ENCODE measurements around the gene CRHR1. TPM values are rescaled to one million over a fixed set of nuclear protein-coding genes. Genes with fewer than 3 reads are reported as not detected.

Gene CRHR1
- total RNA-seq, 3 donors from 2014 or later (not counting 1 experiment from before 2014, with no cell fraction given) = not detected

GRCh38 chr17:45756266-45756991 lies 27.7 kb upstream of the CRHR1 start:
- H3K27me3 ChIP-seq (ENCODE audit: control insufficient read depth, insufficient read depth, low read length) = no peaks in the 10 kb centered on the region
- TF ChIP-seq, protein P1, sequence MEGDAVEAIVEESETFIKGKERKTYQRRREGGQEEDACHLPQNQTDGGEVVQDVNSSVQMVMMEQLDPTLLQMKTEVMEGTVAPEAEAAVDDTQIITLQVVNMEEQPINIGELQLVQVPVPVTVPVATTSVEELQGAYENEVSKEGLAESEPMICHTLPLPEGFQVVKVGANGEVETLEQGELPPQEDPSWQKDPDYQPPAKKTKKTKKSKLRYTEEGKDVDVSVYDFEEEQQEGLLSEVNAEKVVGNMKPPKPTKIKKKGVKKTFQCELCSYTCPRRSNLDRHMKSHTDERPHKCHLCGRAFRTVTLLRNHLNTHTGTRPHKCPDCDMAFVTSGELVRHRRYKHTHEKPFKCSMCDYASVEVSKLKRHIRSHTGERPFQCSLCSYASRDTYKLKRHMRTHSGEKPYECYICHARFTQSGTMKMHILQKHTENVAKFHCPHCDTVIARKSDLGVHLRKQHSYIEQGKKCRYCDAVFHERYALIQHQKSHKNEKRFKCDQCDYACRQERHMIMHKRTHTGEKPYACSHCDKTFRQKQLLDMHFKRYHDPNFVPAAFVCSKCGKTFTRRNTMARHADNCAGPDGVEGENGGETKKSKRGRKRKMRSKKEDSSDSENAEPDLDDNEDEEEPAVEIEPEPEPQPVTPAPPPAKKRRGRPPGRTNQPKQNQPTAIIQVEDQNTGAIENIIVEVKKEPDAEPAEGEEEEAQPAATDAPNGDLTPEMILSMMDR (IDR thresholded peaks at IDR 0.05) = no peak
- H3K27ac ChIP-seq (ENCODE audit: low read length) = no peak overlapping the region
- no peaks in the 10 kb centered on the region for H3K4me1 Mint-ChIP-seq
- H3K36me3 ChIP-seq (ENCODE audit: control insufficient read depth, insufficient read depth, low read length) = no peaks in the 10 kb centered on the region
- no peaks in the 10 kb centered on the region for H3K36me3 Mint-ChIP-seq
- DNase-seq (no peak), ATAC-seq (no peak)
- H3K9me3 ChIP-seq (ENCODE audit: control insufficient read depth, insufficient read depth, low read length) = no peaks in the 10 kb centered on the region
- H3K27ac Mint-ChIP-seq = no peak overlapping the region
- H3K9me3 Mint-ChIP-seq = no peaks in the 10 kb centered on the region
- no peak overlapping the region for H3K4me3 Mint-ChIP-seq
- no peak overlapping the region for H3K4me3 ChIP-seq (ENCODE audit: low read length)
- H3K27me3 Mint-ChIP-seq (ENCODE audit: low read depth in 2 of 2) = peaks cover 0 to 19% of the 10 kb centered on the region in 2 donors
- H3K4me1 ChIP-seq (ENCODE audit: control insufficient read depth, insufficient read depth, low read length) = no peaks in the 10 kb centered on the region
- intact Hi-C loops (cut with micrococcal nuclease) = no loop called here
- WGBS (ENCODE audit: insufficient coverage) = 52% methylated on average over 6 of the region's 12 CpGs

GRCh38 chr17:45757431-45758218 lies 26.5 kb upstream of the CRHR1 start:
- no peaks in the 10 kb centered on the region for H3K27me3 ChIP-seq (ENCODE audit: control insufficient read depth, insufficient read depth, low read length)
- no peak overlapping the region for H3K27ac Mint-ChIP-seq
- no peaks in the 10 kb centered on the region for H3K4me1 Mint-ChIP-seq
- peaks cover 8 to 14% of the 10 kb centered on the region in 2 donors for H3K27me3 Mint-ChIP-seq (ENCODE audit: low read depth in 2 of 2)
- no peaks in the 10 kb centered on the region for H3K4me1 ChIP-seq (ENCODE audit: control insufficient read depth, insufficient read depth, low read length)
- ATAC-seq (no peak), DNase-seq (peak in 1 of 2 donors; percentile 13)
- TF ChIP-seq, protein P1 (IDR thresholded peaks at IDR 0.05) = no peak
- no peak overlapping the region for H3K4me3 Mint-ChIP-seq
- intact Hi-C loops (cut with micrococcal nuclease) = no loop called here
- H3K9me3 Mint-ChIP-seq = no peaks in the 10 kb centered on the region
- H3K9me3 ChIP-seq (ENCODE audit: control insufficient read depth, insufficient read depth, low read length) = no peaks in the 10 kb centered on the region
- no peaks in the 10 kb centered on the region for H3K36me3 ChIP-seq (ENCODE audit: control insufficient read depth, insufficient read depth, low read length)
- H3K27ac ChIP-seq (ENCODE audit: low read length) = no peak overlapping the region
- no peaks in the 10 kb centered on the region for H3K36me3 Mint-ChIP-seq
- H3K4me3 ChIP-seq (ENCODE audit: low read length) = no peak overlapping the region
- WGBS (ENCODE audit: insufficient coverage) = 92% methylated on average over 12 of the region's 13 CpGs

- H3K36me3 ChIP-seq (ENCODE audit: control insufficient read depth, insufficient read depth, low read length) = no peaks in the 10 kb centered on the region
- Mint-ChIP-seq H3K9me3 (no peaks in the 10 kb centered on the region), H3K27me3 (ENCODE audit: low read depth in 2 of 2) (peaks cover 14 to 19% of the 10 kb centered on the region in 2 donors), H3K27ac (no peak overlapping the region), H3K4me1 (no peaks in the 10 kb centered on the region), H3K4me3 (no peak overlapping the region), H3K36me3 (no peaks in the 10 kb centered on the region)
- H3K27me3 ChIP-seq (ENCODE audit: control insufficient read depth, insufficient read depth, low read length) = no peaks in the 10 kb centered on the region
- no peak overlapping the region for H3K27ac ChIP-seq (ENCODE audit: low read length)
- intact Hi-C loops (cut with micrococcal nuclease) = no loop called here
- TF ChIP-seq, protein P1 (IDR thresholded peaks at IDR 0.05) = no peak
- no peak for ATAC-seq
- no peaks in the 10 kb centered on the region for H3K4me1 ChIP-seq (ENCODE audit: control insufficient read depth, insufficient read depth, low read length)
- H3K4me3 ChIP-seq (ENCODE audit: low read length) = no peak overlapping the region
- no peaks in the 10 kb centered on the region for H3K9me3 ChIP-seq (ENCODE audit: control insufficient read depth, insufficient read depth, low read length)
- no CpG with 5 or more reads among the region's 1 CpG for WGBS (ENCODE audit: insufficient coverage)
- no peak for DNase-seq
Observed at GRCh38 chr17:45758544-45758943, 25.6 kb upstream of the CRHR1 start.
